Right lobe of liver (tissue), 4 donors: ENCODE results near the gene GNG14.

Experiments
- CTCF ChIP-seq, 4 donors: fragments of 200-600 bp in 3 of 4; fragments of 450-650 bp in 1 of 4; IDR thresholded peaks; one replicate each; pipeline versions ENCODE4 v1.5.1 to v1.8.0; 2016 to 2022; ENCODE audit warnings: antibody characterized with exemption in 4 of 4, mild to moderate bottlenecking in 2 of 4
- POLR2A ChIP-seq: fragments of 450-650 bp; IDR thresholded peaks from one replicate; pipeline ENCODE4 v1.6.1; 2017; ENCODE audit warnings: antibody characterized with exemption, mild to moderate bottlenecking
- donor health status: DM: no; HTN: no; CAD: no.
- donor health status: DM: no; HTN: no; CAD: no.
- donor health status: DM: no; HTN: yes; CAD: no.

- no peak for TF ChIP-seq CTCF (IDR thresholded peaks at IDR 0.05)
- no peak for TF ChIP-seq POLR2A
Observed at GRCh38 chr19:12730064-12730463, 42.3 kb downstream of the GNG14 start.
